ACC112 (cell line): ENCODE measurements around the gene TOR4A.
"Not testable (repeated sequence)": the region's sequence is repeated elsewhere in the genome, so short reads cannot be mapped to it uniquely, and the experiment has no call there.

Source experiments
- H2AFZ ChIP-seq: fragments of 200-600 bp; sonication (generic); one replicate; pipeline ENCODE4 v1.6.0; 2017; ENCODE audit warnings: antibody characterized with exemption, low read length; ENCODE audit not compliant: unreplicated experiment
- H3K27ac ChIP-seq: fragments of 200-600 bp; sonication (generic); 2 replicates; pipeline ENCODE4 v1.5.1; 2014; ENCODE audit warnings: low read depth, mild to moderate bottlenecking, antibody characterized with exemption, low read length, moderate library complexity
- H3K27me3 ChIP-seq: fragments of 200-600 bp; sonication (generic); 2 replicates; pipeline ENCODE4 v1.6.1; 2014; ENCODE audit warnings: mild to moderate bottlenecking, antibody characterized with exemption, low read length, moderate library complexity, mixed read lengths; ENCODE audit not compliant: insufficient read depth
- H3K36me3 ChIP-seq: fragments of 200-600 bp; sonication (generic); 2 replicates; pipeline ENCODE4 v1.6.1; 2016; ENCODE audit warnings: mild to moderate bottlenecking, antibody characterized with exemption, low read length, moderate library complexity, mixed read lengths; ENCODE audit not compliant: insufficient read depth
- H3K4me1 ChIP-seq: fragments of 200-600 bp; sonication (generic); one replicate; pipeline ENCODE4 v1.6.1; 2016; ENCODE audit warnings: low read length, mixed read lengths; ENCODE audit not compliant: insufficient read depth, unreplicated experiment, control insufficient read depth
- H3K4me3 ChIP-seq: fragments of 200-600 bp; sonication (generic); 2 replicates; pipeline ENCODE4 v1.5.1; 2014; ENCODE audit warnings: mild to moderate bottlenecking, low read depth, low read length
- H3K79me2 ChIP-seq: fragments of 200-600 bp; sonication (generic); one replicate; pipeline ENCODE4 v1.6.0; 2016; ENCODE audit warnings: low read length; ENCODE audit not compliant: control insufficient read depth, unreplicated experiment, insufficient read depth

TOR4A gene

GRCh38 chr9:137255448-137256114, 21.9 kb upstream of the TOR4A start:
- Histone ChIP-seq H3K27ac (no peak overlapping the region), H3K27me3 (no peaks in the 10 kb centered on the region), H3K79me2 (peaks cover 19% of the 10 kb centered on the region), H3K36me3 (peaks cover 6% of the 10 kb centered on the region; the same call in 1 of the 2 replicates), H3K4me3 (peak overlapping the region; percentile 83), H3K4me1 (peaks cover 14% of the 10 kb centered on the region), H2AFZ (peak overlapping the region; percentile 91)

GRCh38 chr9:137256362-137256761, 21.2 kb upstream of the TOR4A start:
- Histone ChIP-seq H3K36me3 (peaks cover 6% of the 10 kb centered on the region; the same call in 1 of the 2 replicates), H2AFZ (no peak overlapping the region), H3K79me2 (peaks cover 19% of the 10 kb centered on the region), H3K4me1 (peaks cover 14% of the 10 kb centered on the region), H3K27ac (no peak overlapping the region), H3K4me3 (peak overlapping the region; percentile 83), H3K27me3 (no peaks in the 10 kb centered on the region)

- Histone ChIP-seq H3K27ac (no peak overlapping the region), H3K79me2 (peaks cover 19% of the 10 kb centered on the region), H3K27me3 (no peaks in the 10 kb centered on the region), H3K4me1 (peaks cover 14% of the 10 kb centered on the region), H3K36me3 (peaks cover 6% of the 10 kb centered on the region; the same call in 1 of the 2 replicates), H3K4me3 (peak overlapping the region; percentile 83), H2AFZ (no peak overlapping the region)
These were observed 20.7 kb upstream of the TOR4A start for GRCh38 chr9:137256856-137257255.

GRCh38 chr9:137262173-137262908, 15.2 kb upstream of the TOR4A start:
- H3K36me3 ChIP-seq: peaks cover 11% of the 10 kb centered on the region; the same call in 1 of the 2 replicates
- not testable (repeated sequence) for H2AFZ ChIP-seq, H3K4me3 ChIP-seq

GRCh38 chr9:137262909-137263285, 14.6 kb upstream of the TOR4A start:
- no peak overlapping the region for H3K27ac ChIP-seq
- H3K36me3 ChIP-seq: peaks cover 11% of the 10 kb centered on the region; the same call in 1 of the 2 replicates
- H3K4me3 ChIP-seq: no peak overlapping the region
- no peaks in the 10 kb centered on the region for H3K79me2 ChIP-seq
- peaks cover 4% of the 10 kb centered on the region for H3K4me1 ChIP-seq
- no peaks in the 10 kb centered on the region for H3K27me3 ChIP-seq
- H2AFZ ChIP-seq: no peak overlapping the region

More at GRCh38 chr9:137262173-137262908, 15.2 kb upstream of the TOR4A start:
- not testable (repeated sequence) for H3K79me2 ChIP-seq, H3K27ac ChIP-seq, H3K4me1 ChIP-seq, H3K27me3 ChIP-seq

GRCh38 chr9:137263506-137263905, 14.0 kb upstream of the TOR4A start:
- Histone ChIP-seq H3K27ac (no peak overlapping the region), H3K4me3 (no peak overlapping the region), H2AFZ (no peak overlapping the region), H3K27me3 (no peaks in the 10 kb centered on the region), H3K4me1 (peaks cover 10% of the 10 kb centered on the region), H3K79me2 (no peaks in the 10 kb centered on the region), H3K36me3 (peaks cover 11% of the 10 kb centered on the region; the same call in 1 of the 2 replicates)

GRCh38 chr9:137264067-137264466, 13.5 kb upstream of the TOR4A start:
- H3K27ac ChIP-seq: no peak overlapping the region
- no peak overlapping the region for H3K4me3 ChIP-seq
- peaks cover 15% of the 10 kb centered on the region for H3K4me1 ChIP-seq
- H2AFZ ChIP-seq: no peak overlapping the region
- peaks cover 11% of the 10 kb centered on the region; the same call in 1 of the 2 replicates for H3K36me3 ChIP-seq
- no peaks in the 10 kb centered on the region for H3K27me3 ChIP-seq
- peaks cover 1% of the 10 kb centered on the region for H3K79me2 ChIP-seq

- H3K36me3 ChIP-seq: peaks cover 17% of the 10 kb centered on the region; the same call in 1 of the 2 replicates
These were observed 11.9 kb upstream of the TOR4A start for GRCh38 chr9:137265496-137266161.

GRCh38 chr9:137266162-137266527, 11.4 kb upstream of the TOR4A start:
- no peak overlapping the region for H2AFZ ChIP-seq
- H3K27me3 ChIP-seq: no peaks in the 10 kb centered on the region
- H3K4me3 ChIP-seq: no peak overlapping the region
- H3K36me3 ChIP-seq: peaks cover 17% of the 10 kb centered on the region; the same call in 1 of the 2 replicates
- H3K4me1 ChIP-seq: peaks cover 15% of the 10 kb centered on the region
- no peak overlapping the region for H3K27ac ChIP-seq
- H3K79me2 ChIP-seq: peaks cover 5% of the 10 kb centered on the region

More at GRCh38 chr9:137265496-137266161, 11.9 kb upstream of the TOR4A start:
- Histone ChIP-seq H3K27ac (no peak overlapping the region), H3K4me3 (no peak overlapping the region), H2AFZ (no peak overlapping the region), H3K27me3 (no peaks in the 10 kb centered on the region), H3K4me1 (peaks cover 15% of the 10 kb centered on the region), H3K79me2 (peaks cover 5% of the 10 kb centered on the region)

GRCh38 chr9:137266585-137267453, 10.7 kb upstream of the TOR4A start:
- no peak overlapping the region for H3K27ac ChIP-seq
- peaks cover 15% of the 10 kb centered on the region for H3K4me1 ChIP-seq
- H3K4me3 ChIP-seq: no peak overlapping the region
- H3K36me3 ChIP-seq: peaks cover 17% of the 10 kb centered on the region; the same call in 1 of the 2 replicates
- peaks cover 5% of the 10 kb centered on the region for H3K79me2 ChIP-seq
- H3K27me3 ChIP-seq: no peaks in the 10 kb centered on the region
- no peak overlapping the region for H2AFZ ChIP-seq
